HTR-8/SVneo (cell line): ENCODE results near the gene RNF213.

Experiments
- DNase-seq: peaks from one replicate; pipeline ENCODE4 v3.0.0; 2011; ENCODE audit warnings: low spot score, mixed read lengths; ENCODE audit not compliant: insufficient read length
- FAIRE-seq: peaks from 2 replicates; lab custom pipeline; 2011; peaks lifted over from hg19 to GRCh38; lab: Jason Lieb, UNC

The RNF213 gene

DNA sequence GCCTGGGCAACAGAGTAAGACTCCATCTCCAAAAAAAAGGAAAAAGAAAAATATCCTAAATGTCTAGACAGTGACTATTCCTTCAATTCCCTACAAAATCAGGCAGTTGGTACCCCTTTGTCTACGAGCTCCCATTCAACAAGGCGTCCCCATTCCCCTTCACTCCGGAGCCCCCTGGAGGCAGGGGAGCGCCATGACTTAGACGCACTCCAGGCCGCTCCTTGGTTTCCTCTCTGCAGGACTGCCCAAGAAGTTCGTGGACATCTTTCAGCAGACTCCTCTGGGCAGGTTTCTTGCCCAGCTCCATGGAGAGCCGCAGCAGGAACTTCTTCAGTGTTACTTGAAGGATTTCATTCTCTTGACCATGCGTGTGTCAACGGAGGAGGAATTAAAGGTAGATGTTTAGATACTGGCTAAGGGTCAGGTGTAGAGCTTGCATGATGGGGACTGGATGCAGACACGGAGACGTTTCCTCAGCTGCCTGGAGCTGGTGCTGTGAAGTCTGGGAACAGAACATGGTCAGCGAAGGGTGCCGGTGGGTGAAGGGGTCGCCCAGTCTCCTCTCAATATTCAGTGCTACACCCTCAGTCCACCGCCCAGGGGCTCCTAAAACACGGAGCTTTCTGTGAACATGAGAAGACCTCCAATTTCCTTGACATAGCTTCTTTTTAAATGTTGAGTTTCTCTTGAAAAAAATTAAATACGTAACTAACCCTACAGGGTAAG lies 101.0 kb downstream of the RNF213 start:
- no peak for DNase-seq

DNA sequence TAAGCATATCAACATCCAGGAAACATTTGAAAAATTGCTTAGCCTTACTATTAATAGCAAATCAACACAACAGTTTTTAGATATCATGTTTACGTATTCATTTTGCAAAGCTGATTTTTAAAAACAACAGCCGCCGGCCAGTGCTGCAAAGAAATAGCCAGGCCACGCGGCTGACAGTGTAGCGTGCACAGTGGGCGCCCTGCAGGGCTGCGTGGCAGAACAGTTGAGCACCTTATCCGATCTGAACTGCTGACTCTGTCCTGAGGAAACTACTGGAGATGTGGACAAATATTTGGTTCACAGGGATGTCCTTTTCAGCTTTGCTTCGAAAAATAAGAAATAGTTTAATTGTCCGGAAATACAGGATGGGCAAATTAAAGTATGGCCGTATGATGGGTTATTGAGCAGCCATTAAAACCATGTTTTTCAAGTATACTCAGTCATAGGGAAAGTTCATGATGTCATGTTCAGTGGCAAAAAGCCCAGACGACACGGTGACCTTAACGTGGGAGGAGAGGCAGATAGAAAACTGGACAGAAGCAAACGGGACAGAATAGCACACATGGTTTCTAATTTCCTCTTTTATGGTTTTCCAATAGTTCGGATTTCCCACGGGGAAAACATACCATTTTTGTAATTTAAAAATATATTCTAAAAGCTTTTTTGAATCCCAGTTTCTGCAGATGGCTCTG lies 101.9 kb downstream of the RNF213 start:
- FAIRE-seq: no peak
- DNase-seq: no peak

More for the DNA sequence above, 101.0 kb downstream of the RNF213 start:
- no peak for FAIRE-seq

DNA sequence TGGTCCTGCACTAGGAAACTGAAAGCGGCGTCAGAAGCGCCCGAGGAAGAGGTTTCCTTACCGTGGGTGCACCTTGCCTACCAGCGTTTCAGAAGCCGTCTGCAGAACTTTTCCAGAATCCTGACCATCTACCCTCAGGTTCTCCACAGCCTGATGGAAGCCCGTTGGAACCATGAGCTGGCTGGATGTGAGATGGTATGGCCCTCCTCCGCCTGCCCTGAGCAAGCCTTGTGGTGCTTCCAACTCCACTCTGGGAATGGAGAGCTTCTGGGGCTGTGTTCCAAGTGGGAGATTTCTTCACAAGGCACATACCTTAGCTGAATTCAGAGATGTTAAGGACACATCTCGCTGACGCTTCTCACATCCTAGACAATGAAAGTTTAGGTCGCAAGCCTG lies 102.5 kb downstream of the RNF213 start:
- DNase-seq: no peak
- FAIRE-seq: no peak

DNA sequence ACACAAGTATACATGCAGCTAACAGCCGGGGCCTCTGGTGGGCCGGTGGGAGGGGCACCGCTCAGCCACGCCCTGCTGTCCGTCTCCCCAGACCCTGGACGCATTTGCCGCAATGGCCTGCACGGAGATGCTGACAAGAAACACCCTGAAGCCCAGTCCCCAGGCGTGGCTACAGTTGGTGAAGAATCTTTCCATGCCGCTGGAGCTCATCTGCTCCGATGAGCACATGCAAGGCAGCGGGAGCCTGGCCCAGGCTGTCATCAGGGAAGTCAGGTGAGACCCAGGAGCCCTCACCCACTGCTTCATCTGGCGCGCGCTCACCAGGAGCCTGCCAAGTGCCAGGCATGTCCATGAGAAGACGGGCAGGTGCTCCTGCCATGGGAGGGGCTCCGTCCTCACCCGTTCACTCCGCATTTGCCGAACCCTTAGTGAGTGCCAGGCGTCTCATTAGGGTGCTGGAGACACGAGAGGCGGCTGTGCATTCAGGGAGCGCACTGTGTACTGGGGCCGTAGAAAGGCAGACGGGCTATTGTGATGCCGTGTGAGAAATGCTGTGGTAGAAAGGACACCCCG lies 103.0 kb downstream of the RNF213 start:
- FAIRE-seq: no peak

DNA sequence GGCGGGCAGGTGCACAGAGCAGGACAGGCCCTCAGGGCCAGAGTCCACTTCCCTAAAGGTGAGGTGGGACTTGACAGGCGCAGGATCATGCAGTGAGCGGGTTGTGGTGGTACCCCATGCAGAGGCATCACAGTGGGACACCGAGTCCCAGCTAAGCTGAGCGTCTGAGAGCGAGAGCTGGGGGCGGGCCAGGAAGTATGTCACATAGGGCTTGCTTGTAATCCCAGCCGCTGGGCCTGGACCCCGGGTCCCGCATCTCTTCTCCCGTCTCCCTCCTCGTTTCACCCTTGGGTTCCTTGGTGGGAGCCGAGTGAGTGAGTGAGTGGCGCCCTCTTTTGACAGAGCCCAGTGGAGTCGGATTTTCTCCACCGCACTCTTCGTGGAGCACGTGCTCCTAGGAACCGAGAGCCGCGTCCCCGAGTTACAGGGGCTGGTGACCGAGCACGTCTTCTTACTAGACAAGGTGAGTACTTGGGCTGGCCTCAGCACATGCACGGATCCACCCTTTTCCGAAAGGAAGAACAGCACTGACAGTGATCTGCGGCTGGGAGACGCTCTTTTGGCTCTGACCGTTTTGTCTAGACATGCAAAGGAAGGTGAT lies 103.5 kb downstream of the RNF213 start:
- FAIRE-seq: no peak
- peak; percentile 24 for DNase-seq

More for the DNA sequence above, 103.0 kb downstream of the RNF213 start:
- DNase-seq: no peak

DNA sequence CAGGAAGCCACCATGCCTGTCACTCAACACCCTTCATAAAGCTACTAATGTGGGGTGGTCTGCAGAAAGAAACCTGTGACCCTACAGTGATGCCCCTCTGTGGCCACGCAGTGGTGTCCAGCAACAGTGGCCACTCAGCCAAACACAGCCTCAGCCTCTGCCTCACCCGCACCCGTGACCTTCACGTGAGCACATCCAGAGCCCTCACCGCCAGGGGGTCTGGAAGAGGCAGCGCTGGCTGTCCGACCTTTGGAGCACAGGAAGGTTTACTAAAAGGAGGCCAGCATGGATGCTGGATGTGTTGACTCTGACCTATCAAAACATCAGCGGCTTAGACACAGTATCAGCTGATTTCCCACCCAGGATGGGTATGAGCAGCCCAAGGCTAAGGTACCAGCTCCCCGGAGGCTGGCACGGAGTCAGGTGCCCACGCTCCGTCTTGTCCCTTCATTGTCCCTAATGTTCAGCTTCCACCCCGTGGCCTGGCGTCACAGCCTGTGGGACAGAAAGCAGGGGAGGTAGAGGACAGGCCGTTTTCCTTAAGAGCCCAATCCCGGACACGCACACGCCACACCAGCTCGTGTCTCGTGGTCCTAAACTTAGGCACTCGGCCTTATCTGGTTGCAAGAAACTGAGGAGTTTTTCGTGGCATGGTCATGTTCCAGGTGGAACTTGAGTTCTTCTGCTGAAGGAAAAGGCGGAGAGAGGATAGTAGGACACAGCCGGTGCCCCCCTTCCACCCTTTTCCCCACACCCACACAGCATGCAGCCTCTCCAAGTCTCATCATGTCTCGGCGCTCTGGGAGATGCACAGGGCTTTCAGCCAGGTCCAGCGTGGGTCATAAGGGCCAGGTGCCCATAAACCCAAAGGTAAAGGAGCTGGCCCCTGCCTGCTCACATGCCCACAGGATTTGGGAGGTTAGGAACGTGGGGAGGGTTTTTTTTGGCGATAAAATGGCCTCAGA lies 104.6 kb downstream of the RNF213 start:
- DNase-seq: no peak
- no peak for FAIRE-seq

DNA sequence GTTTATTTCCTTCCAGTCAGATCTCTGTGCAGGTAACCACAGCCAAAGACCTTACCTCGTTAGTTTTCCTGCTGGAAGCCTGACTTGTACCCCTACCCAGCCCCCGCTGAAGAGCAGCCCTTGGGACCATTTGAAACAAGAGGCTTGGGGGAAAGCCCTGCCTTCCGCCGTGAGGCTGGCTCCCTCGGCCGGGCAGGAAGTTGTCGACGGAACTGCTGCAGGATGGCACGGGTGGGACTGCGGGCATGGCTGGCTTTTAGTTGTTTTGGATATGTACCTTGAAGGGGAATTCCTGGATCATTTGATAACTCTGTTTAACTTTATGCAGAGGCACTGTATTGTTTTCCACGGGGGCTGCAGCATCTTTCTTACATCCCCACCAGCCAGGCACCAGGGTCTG lies 105.3 kb downstream of the RNF213 start:
- DNase-seq (no peak), FAIRE-seq (no peak)

DNA sequence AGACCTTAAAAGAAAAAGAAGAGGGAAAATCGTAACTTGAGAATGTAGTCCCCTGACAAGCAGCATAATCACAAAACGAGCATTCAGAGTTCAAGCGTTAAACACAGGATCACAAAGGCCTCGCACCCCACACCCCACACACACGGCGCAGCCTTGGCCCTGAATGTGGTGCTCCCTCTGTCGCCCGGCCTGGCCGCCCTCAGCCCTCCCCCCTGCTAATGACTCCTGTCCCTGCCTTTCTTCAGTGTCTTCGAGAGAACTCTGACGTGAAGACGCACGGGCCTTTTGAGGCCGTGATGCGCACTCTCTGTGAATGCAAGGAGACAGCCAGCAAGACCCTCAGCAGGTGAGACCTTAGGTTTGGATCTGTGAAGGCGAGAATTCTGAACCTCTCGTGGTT lies 106.9 kb downstream of the RNF213 start:
- FAIRE-seq (no peak), DNase-seq (no peak)

DNA sequence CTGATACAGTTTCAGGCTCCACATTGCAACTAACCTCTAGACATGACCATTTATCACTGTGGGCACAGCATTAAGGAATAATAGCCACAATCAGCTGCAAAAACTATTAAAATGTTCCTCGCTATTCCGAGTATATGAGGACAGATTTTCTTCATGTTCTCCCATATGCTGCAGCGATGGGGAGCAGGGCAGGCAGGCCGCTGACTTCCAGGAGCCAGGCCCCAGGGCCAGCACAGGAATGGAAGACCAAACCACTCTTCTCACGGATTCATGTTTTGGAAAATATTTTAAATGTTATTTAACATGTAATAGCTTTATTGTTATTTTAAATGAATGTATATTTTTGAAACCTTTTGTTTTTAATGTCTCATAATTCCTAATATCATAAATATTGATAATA lies 110.5 kb downstream of the RNF213 start:
- FAIRE-seq (no peak), DNase-seq (no peak)

DNA sequence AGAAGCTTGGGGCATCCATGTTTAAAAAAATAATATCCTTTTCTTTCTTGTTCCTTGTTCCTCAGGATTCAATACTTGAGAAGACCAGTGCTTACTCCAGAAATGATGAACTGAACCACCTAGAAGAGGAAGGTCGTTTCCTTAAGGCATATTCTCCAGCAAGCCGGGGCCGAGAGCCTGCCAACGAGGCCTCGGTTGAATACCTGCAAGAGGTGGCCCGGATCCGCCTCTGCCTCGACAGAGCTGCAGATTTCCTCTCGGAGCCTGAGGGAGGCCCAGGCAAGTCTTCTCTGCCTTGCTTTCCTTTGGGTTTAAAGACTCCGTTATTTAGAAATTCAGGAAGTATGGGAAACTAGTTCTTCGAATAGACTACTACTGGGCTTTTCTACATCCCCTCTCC lies 111.8 kb downstream of the RNF213 start:
- FAIRE-seq: no peak
- no peak for DNase-seq

DNA sequence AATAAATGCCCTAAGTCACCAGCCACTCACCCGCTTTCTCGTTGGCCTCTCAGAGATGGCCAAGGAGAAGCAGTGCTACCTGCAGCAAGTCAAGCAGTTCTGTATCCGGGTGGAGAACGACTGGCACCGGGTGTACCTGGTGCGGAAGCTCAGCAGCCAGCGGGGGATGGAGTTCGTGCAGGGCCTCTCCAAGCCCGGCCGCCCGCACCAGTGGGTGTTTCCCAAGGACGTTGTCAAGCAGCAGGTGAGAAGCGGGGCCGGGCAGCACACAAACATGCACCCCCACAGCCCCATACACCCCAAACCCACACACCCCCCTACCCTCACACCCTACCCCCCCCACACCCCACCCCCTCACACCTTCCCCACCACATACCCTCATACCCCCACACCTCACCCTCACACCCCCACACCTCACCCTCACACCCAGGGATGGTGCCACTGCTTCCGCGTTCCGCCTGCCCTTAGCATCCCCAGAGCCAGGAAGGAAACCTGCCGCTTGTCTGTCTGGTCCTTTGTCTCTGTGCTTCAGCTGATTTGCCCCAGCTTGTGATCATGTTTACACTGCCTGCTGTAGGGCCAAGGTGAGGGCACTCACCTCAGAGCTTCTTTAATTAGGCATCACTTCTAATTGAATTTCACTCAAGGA lies 112.4 kb downstream of the RNF213 start:
- DNase-seq: no peak
- FAIRE-seq: no peak

DNA sequence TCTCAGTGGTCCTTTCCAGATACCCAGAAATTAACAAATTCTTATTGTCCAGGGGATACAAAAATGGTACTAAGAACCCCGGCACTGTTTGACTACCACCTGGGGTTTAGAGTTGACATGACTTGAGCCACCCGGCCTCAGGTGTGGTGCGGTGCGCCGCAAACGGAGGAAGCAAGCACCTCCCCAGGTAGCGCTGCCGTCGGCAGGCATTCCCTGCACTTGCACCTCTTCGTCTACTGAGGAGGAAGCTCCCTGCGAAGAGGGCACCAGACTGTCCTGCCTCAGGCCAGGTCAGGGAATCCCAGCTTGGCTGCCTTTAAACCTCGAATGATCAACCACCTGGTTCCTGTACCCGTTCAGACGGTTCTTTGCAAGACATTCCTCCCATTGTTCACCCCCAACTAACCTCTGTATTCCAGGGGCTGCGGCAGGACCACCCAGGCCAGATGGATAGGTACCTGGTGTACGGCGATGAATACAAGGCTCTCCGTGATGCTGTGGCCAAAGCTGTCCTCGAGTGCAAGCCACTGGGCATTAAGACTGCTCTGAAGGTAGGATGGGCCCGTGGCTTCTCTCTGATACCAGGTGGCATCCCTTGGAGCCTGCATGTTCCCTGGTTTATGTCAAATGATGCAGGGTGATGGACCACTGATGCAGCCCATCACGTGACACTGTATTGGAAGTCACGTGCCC lies 113.5 kb downstream of the RNF213 start:
- FAIRE-seq (no peak), DNase-seq (no peak)

DNA sequence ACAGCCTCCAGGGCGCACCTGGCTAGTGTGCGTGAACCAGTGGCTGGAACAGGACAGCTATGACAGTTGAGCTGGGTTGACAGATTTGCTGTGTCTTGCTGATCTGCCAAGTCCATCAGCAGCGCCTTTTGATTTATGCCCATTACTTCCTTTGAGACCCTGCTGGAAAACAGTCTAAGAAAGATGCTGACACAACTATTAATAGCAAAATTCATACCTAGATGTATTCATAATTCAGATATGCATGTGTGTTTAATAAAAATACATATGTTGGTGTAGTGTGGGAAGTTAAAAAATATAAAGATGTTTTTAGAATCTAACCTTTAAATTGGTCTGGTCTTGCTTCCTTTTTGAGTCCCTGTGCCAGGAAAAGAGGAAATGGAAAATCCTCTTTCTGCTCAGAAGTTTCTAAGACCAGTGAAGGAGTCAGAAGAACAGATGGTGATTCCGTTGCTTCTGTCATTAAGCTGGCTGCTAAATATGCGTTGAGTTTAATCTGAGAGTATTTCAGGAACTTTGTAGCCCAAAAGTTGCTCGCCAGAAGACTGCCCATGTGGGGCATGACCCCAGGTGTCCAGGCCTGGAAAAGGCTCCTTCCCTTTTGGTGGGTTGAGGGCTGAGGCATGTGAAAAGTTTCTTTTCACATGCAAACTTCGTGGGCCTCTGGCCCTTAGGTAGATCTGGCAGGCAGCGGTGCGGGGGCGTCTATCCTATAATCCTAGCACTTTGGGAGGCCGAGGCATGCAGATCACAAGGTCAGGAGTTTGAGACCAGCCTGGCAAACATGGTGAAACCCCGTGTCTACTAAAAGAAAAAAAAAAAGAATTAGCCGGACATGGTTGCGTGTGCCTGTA lies 114.3 kb downstream of the RNF213 start:
- FAIRE-seq: no peak
- no peak for DNase-seq

DNA sequence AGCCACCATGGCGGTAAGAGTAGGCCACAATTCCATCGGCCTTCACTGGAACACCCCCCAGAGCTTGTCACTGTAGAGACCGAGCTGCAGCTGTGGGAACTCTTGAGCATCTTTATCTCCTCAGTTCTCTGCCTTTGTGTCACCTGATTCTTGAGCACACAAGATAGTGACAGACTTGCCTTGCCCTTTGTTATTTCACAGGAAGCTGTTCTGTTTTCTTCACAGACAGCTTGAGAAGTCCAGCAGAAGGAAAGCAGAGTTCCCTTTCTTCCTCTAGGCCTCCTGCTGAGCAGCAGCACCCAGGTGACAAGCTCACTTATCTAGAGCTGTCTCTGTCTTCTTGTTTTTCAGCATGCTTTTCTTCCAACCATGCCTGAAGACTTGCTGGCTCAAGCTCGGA lies 115.9 kb downstream of the RNF213 start:
- DNase-seq (no peak), FAIRE-seq (no peak)

DNA sequence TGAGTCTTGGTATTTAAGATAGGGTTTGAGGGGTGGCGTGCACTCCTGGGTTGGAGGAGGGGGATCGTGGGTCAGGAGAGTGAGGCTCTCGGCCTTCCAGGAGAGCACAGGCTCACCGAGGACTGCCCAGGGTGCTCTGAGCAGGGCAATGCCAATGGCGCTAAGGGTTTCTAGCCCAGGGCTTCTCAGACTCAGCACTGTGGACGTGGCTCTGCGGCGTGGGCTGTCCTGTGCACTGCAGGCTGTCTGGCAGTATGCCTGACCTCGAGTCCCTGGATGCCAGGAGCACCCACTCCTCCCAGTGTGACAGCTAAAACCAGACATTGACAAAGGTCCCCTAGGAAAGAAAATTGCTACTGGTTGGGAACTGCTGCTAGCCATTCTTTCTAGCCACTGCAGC lies 117.1 kb downstream of the RNF213 start:
- DNase-seq (no peak), FAIRE-seq (no peak)

DNA sequence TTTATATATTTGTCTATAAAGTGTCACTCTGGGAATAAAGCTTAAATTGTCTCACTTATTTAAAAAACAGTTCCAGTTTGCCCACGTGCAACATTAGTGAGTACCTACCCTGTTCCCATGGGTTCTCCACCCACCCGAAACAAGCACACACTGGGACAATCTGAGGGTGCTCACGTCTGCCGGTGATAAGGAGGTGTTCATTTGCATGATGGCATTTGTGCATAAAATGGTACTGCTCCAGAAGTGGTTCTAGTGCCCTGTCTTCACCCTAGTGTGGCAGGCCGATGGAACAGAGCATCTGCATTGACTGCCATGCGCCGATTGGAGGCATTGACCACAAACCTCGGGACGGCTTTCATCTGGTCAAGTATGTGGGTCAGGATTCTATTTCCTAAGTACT lies 118.7 kb downstream of the RNF213 start:
- FAIRE-seq: no peak
- no peak for DNase-seq

DNA sequence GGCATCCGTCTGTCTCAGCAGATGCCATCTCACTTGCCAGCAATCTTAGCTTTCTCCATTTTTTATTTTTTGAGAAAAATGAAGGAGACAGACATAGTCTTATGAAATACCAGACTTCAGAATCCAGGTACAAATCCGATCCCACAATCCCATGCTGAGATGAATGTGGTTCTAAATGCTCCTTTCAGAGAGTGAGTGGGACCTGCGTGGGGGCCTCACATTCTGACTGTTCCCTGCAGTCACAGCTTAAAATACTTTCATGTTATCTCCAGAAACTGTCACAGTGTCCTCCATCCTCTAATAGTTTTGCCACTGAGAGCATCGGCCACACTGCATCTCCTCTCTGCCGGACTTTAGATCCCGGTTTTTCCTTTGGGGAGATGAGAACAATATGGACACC lies 119.4 kb downstream of the RNF213 start:
- DNase-seq (no peak), FAIRE-seq (no peak)

DNA sequence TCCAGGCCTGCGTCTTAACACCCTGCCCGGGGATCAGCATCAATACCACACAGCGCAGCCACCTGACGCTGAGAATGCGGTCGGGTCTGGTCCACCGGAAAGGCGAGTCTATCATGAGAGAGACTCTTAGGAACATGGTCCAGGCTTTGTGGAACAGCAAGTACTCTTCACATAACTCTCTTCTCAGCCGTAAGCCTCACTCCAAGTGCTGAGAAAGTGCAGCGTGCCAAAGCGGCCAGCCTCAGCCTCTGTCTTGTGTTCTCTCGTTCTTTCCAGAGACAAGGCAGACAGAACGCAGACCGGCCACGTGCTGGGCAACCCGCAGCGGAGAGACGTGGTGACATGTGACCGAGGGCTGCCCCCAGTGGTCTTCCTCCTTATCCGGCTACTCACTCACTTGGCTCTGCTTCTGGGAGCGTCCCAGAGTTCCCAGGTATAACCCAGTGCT lies 119.9 kb downstream of the RNF213 start:
- FAIRE-seq: no peak

More for the DNA sequence above, 119.9 kb downstream of the RNF213 start:
- DNase-seq: no peak
